GM18517 (cell line): ENCODE measurements around the gene ELK4.
A peak's percentile ranks its signal among the peaks of the same experiment; 100 is the strongest.

Experiments
- ATAC-seq: cut with Tn5 transposase; IDR thresholded peaks from one replicate; pipeline ENCODE4 v1.9.1; 2021; ENCODE audit warnings: mild to moderate bottlenecking, moderate library complexity; ENCODE audit not compliant: unreplicated experiment

The ELK4 gene

DNA sequence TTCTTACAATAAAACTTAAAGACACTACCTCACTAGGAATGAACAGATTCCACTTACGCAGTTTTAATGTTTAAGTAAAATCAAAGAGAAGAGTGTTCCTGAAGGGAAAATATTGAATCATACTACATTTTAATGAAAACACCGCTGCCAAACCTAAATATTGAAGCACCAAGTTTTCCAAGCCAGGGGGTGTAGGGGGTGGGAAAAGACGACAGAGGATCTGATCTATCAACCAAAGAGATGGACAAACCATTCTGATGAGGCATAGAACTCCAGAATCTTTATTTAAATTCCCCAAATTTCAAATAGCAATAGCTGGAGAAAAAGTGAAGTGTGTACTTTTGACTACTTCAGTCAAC, 1.2 kb downstream of the ELK4 start:
- no peak for ATAC-seq

DNA sequence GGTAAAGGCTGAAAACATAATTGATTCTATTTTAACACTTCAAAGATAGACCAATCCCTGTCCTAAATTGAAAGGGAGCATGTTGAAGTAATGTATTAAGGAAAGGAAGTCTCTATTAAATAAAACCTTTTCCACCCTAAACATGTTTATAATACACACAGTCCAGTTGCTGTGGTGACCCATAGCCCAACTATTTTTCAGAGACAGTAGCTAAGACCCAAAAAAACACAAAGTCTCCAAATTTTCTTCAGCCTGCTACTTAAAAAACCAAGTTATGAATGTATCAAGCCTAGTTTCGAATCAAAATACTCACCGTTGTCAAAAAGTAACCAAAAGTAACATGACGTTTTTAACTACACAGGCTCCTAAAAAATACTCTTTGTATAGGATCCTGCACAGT, 1.6 kb downstream of the ELK4 start:
- no peak for ATAC-seq

DNA sequence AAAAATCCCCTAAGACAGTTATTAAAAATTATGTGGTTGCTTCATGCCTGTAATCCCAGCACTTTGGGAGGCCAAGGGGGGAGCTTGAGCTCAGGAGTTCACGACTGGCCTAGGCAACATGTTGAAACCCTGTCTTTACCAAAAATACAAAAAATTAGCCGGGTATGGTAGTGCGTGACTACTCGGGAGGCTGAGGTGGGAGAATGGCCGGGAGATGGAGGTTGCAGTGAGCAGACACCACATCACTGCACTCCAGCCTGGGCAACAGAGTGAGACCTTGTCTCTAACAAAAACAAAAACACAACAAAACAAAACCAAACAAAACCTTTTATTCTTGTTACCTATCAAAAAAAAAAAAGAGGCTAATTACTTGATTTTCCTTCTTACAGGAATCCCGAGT, 2.1 kb downstream of the ELK4 start:
- ATAC-seq: no peak

DNA sequence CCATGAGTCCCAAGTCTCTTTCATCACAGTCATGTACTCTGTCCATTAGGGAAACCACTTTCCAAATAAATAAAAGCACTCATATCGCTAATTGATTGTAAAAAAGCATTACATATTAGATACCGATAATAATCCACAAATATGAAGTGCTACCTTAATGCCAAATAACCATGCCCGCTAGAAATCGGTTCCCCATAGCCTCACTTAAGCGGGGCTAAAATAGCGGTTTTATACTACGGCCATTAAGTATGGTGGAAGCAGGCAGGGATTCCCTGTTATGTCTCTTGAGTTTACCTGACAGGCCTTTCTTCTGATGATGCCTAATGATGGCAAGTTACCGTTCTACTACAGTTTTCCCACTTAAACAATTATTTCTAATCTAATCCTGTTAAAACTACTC, 3.9 kb downstream of the ELK4 start:
- no peak for ATAC-seq

DNA sequence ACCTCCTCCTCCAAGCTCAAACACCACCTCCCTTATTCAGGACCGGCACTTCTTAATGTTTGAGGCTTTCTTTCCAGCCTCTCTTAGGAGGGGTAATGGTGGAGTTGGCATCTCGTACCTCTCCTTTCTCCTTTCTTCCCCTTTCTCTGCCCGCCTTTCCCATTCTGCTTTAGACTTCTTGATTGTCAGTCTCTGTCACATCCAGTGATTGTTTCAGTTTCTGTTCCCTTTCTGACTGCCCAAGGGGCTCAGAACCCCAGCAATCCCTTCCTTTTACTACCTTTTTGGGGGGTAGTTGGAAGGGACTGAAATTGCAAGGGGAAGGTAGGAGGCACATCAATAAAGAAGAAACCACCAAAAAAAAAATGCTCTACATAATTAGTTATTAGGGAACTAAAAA, 5.6 kb downstream of the ELK4 start:
- ATAC-seq: no peak

DNA sequence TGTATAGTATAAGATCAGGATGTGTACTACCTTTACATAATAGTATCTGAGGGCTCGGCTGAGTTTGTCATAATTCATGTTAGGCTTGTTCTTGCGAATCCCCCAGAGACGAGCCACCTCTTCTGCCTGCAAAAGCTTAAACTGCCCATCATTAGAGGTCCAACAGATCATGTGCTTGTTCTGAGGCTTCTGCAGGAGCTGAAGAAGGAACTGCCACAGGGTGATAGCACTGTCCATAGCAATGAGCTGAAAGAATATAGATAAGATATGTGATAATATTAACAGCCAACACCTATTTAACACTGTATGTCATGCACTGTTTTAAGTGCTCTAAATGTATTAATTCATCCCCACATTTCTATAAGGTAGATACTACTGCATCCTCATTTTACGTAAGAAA, 8.2 kb downstream of the ELK4 start:
- no peak for ATAC-seq

DNA sequence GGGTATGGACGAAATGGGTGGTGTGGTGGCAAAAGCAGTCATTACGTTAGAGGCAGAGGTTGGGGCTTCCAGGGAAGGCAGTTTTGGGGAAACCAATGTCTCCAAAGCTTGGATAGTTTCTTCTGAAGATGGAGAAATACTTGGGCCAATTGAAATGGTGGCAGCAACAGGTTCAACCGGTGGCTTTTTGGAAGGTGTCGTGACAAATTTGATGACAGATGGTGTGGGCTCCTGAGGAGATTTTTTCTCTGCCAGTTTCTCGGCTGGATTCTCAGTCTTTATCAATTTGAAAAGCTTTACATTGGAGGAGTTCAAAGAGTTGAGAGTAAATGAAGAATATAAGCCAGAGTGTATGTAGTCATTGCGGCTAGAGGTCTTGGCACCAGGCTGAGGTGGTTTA, 11.5 kb downstream of the ELK4 start:
- no peak for ATAC-seq

DNA sequence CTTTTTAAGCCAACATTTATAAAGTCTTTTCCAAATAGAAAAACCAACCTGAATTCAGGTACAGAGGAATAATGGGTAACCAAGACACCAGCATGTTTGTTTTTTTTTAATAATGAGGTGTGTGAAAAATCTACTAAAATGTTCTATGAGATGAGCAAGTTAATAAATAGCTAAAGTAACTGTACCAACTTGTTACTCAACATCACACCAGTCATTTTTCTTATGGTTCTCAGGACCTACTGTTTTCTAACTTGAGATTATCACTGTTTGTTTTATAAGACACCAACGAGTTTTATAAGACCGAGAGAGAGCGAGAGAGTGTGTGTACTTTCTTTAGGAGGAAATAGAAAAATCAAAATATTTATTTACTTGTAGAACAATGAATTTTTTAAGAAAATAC, 12.4 kb downstream of the ELK4 start:
- no peak for ATAC-seq

DNA sequence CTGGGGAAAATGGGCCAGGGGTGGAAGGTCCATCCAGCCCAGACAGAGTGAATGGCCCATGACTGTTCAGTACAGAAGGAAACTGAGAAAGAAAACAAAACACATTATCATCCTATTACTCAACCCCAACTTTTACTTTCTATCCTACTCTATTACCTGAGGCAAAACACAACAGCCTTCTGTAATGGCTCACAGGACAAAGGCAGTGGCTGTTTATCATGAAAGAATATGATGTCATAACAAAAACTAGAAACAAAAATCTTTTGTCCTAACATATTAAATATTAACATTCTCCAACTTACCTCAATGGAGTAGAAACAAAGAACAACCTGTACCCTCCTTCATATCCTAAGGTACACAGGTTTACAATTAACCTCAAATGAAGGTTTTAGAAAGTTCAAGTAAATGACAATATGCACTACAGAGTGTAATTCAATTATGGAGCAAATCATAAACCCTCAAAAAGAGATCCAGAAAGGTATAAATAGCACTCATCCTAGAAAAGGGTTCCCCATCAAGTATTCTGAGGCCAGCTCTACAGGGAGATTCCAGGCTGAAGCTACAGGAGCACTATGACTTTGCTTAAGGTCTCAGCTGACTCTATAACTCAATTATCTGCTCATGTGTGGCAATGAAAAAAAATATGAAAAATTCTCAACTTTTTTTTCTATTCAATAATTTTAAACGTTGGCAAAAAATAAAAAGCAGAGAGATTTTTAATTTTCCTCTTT, 15.1 kb downstream of the ELK4 start:
- no peak for ATAC-seq

DNA sequence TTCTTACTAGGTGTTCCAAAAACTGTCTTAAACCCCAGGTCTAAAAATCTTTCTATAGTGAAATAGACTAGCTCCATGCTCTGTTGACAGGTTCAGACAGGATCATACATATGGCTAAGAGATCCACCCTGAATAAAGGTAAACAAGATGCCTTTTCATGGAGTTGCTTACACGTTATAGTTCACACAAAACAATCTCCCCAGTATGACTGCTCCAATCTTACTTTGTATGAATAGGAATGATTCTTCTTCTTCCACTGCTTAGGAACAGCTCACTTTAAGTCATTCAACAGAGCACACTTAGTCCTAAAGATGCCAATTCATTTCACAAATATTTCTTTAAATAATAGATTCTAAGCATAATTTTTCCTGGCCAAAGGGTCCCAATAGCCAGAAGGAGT, 16.0 kb downstream of the ELK4 start:
- no peak for ATAC-seq

DNA sequence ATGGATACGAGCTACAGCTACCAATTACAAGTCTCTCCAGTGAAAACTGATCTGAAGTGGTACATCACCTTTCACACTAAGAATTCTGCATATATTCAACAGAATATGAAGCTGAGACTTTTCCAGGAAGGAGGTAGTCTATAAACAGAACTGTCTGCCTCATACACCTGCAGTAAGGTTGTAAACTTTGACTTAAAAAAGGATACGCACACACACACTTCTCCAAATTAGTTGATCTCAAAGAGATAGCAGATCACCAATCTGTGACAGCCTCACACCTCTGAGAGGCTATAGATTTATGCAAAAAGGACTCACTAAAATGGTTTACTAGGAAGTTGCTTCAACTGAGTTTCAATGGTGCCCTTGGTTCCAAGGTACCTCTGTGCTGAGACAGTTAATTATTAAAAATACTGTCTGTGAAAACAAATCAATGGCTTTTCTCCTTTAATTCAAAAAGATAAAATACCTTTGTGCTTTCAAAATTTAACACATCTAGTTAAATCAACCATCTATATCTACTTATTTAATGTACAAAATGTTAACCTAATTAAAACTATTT, 17.9 kb downstream of the ELK4 start:
- ATAC-seq: no peak

DNA sequence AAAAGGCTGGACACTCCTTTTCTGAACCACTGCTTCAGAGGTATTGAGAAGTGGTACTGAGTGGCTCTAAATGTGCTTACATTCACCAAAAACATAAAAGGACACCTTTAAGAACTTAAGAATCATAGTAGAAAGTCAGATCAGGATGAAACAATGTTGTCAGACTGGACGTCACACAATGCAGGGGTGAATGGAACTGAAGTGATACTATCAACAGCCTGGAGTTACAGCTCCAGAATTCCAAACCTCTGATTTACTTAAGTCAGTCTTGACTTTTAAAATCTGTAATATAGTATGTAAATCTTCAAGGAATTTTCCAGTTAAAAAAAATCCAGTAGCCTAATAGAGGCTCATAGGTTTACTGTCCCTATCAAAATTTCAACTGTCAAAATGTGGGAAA, 19.3 kb downstream of the ELK4 start:
- ATAC-seq: no peak

DNA sequence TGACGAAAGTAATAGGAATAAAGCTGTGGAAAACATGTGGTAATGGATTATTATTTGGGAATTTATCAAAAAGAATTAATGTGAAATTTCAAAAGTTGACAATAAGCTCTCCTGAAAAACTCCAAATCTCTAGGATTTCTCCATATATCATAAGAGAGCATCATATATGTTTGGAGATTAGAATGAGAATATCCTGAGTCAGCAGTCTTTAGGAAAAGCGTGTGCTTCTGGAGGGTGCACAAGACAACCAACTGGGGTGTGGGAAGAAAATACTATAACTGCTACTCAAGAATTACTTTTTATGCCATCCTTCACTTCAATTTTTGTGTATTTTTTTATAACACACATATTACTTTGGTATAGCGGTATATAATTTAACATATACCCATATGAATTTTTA, 19.7 kb downstream of the ELK4 start:
- no peak for ATAC-seq

DNA sequence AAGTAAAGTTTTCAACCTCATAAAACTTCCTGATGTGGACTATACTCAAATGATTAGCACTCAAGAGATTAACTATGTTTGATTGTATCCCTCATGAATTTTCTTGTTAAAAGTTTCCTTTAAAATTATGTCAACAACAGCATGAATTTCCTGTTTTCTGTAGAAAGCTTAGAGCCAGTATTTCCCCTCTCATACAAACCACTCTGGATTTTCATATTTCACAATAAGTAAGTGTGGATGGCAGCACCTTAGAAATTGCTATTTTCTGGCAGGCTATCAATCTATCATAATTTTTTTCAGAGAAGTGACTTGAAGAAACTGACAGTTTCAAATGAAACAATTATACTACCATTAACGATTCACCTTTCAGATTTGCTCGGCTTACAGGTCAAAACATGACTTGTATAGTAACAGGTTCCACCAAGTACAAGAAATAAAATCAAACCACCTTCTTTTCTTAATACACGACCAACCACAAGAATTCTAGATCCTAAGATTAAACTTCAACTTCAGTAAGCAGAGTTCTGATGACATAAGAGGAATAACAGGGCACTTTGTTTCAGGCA, 20.8 kb downstream of the ELK4 start:
- no peak for ATAC-seq

DNA sequence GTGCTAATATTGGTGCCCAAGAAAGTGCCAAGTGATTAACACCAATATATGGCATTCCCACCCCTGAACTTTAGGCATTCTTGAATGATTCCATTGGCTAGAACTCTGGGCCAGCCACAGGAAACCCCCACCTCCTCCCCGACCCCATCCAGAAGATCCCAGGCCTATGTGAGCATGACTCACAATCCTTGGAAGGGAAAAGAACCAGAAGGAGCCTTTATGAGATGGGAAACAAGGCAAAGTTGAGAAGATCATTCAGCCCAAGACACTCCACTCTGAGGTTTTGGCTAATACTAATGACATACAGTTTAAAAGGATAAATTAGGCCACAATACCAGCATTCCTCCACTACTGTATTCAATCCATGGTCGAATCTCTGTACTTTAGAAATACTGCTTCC, 21.8 kb downstream of the ELK4 start:
- no peak for ATAC-seq

DNA sequence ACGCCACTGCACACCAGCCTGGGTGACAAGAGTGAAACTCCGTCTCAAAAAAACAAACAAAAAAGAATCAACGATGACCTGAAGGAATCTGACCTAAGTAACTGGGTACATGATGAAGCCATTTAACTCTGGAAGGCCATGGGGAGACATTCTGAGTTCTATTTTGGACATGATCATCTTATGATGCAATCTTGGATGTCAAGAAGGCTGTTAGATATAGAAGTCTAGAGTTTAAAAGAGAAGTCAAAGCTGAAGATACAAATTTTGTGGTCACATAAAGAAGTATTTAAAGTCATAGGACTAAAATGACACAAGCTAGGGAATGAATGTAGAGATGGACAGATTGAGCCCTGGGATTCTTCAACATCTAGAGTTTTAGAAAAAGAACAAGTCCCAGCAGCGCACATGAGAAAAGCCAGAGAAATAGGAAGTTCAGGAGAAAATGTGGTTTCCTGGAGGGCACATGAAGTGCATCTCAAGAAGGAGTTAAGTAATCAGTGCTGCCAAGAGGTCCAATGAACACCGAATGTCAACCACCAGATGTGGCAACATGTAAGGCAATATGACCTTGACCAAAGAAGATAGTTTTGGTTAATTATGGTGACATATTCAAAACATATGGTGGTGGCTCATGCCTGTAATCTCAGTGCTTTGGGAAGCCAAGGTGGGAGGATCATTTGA, 26.8 kb downstream of the ELK4 start:
- ATAC-seq: no peak

DNA sequence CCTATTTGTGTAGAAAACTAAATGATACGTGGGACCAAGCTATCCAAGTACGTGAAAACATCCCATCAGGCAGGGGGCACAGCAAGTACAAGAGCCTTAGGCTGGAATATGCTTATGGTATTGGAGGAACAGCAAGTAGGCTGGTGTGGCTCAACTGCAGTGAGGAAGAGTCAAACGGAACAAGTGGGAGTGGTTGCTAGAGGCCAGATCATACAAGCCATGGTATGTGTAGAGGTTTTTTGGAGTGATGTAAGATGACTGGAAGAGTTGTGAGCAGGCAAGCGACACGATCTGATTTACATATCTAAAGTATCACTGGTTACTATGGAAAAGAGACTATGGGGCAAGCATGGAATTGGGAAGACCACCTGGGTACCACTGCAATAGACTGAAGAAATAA, 27.8 kb downstream of the ELK4 start:
- ATAC-seq: no peak

DNA sequence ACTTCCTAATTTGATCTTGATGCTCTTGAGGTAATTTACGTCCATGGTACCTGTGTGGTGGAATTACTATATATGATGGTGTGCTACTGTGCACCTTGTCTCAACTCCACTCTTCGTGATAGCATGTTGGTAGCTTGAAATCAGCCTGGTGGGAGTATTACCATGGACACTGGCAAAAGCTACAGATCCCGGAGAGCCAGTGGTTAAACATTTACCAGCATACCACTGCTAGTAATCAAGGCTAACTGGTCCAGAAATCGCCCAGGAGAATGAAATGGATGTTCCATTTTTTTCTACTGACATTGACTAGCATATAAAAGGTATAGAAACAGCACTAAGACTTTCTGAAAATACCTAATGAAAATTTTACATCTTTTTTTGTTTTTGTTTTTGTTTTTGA, 30.6 kb downstream of the ELK4 start:
- no peak for ATAC-seq

DNA sequence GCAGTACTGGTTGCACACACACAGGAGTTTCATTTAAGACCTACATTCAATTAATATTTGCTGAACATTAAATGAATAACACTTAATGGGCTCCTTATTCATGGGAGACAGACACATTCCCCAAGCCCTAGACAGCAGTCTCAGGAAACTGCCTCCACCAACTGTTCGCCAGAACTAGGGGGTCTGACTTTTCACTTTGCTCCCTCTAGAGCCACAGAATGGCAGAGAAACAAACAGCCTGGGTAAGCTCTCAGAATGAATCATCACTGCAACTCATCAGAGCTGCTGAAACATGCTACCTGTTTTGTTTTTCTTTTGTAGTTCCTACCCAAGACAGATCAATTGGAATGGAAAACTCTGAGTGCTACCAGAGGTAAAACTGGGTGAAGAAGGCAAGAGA, 31.7 kb downstream of the ELK4 start:
- peak; percentile 62 for ATAC-seq

DNA sequence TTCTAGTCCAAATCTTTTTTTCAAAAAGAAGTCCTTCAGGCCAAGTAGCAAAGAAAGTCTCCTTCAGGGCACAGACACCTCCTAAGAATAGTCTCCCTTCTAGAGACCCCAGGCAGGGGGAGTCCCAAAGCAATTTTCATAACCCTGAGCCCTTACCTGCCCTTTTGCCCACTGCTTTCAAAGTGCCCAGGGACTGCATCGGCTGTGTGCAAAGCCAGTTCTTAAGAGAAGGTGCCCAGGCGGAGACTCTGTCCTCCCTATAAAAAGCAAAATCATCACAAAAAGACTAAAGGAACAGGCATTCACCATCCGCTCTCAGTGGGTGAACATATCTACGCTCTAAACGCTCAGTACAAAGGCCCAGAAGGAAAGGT, 32.2 kb downstream of the ELK4 start:
- ATAC-seq: no peak

DNA sequence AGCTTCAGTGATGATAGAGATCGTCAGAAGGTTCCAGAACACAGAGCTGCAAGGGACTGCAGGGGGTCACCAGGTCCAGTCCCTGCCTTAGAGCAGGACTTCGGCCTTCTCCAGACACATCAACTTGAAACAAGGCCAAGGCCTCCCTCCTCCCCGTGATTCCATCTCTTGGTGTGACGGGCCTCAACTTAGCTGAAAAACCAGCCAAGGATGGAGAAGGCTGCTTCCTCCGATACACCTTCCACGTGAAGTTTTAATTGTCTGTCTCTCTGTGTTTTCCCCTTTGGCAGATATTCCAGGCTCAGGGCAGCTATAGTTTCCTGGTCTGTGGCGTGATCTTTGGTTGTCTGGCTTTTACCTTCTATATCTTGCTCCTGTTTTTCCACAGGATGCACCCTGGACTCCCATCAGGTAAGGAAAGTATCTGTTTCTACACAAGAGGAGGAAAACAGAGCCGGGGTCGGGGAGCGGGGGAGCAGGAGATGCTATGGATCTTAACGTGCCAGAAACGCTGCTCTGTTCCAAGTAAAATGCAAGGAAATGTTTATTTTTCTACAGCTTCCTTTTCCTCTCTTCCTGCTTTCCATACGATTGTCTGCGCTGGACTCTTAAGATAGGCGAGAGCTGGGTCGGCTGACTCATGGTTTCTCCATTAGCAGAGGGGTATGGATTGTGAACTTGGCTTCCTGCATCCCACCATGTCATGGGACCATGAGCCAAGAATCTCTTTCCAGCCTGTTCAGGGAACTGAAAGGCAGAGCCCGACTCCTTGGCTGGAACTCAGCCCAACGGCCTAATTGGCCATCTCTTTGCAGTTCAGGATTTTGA, 32.8 kb downstream of the ELK4 start:
- ATAC-seq: no peak
